Kidney (tissue), 14 donors: ENCODE measurements around the gene MYCBP2. TPM values are rescaled to one million over a fixed set of nuclear protein-coding genes. Genes with fewer than 3 reads are reported as not detected.

Experiments used
- DNase-seq, 5 donors: peaks; one replicate each; pipeline ENCODE4 v3.0.0-alpha.2; 2013 to 2020
- FAIRE-seq: peaks from 2 replicates; lab custom pipeline; 2012; peaks lifted over from hg19 to GRCh38; lab: Jason Lieb, UNC
- H3K27ac ChIP-seq, 2 donors: one replicate each; pipeline ENCODE4 v1.7.0; 2013; ENCODE audit warnings: low read depth in 2 of 2, low read length in 2 of 2, inconsistent platforms in 1 of 2
- H3K27me3 ChIP-seq: one replicate; pipeline ENCODE4 v1.7.1; 2013; ENCODE audit warnings: low read length, inconsistent platforms; ENCODE audit not compliant: control insufficient read depth, insufficient read depth
- H3K36me3 ChIP-seq, 3 donors: one replicate each; pipeline versions ENCODE4 v1.7.0 to v1.7.1; 2013; ENCODE audit warnings: low read length in 3 of 3, control low read depth in 1 of 3, inconsistent platforms in 1 of 3; ENCODE audit not compliant: insufficient read depth in 3 of 3, control insufficient read depth in 2 of 3
- H3K4me1 ChIP-seq, 3 donors: one replicate each; pipeline versions ENCODE4 v1.7.0 to v1.7.1; 2013; ENCODE audit warnings: low read length in 3 of 3, inconsistent platforms in 1 of 3, low read depth in 1 of 3; ENCODE audit not compliant: control insufficient read depth in 2 of 3, insufficient read depth in 2 of 3
- H3K4me3 ChIP-seq, 3 donors: one replicate each; pipeline versions ENCODE4 v1.7.0 to v1.8.1; 2013; ENCODE audit warnings: low read length in 3 of 3, control low read depth in 1 of 3, inconsistent platforms in 1 of 3
- H3K9ac ChIP-seq, 3 donors: one replicate each; pipeline versions ENCODE4 v1.7.0 to v1.7.1; 2013; ENCODE audit warnings: low read length in 3 of 3, control low read depth in 1 of 3, inconsistent platforms in 1 of 3
- H3K9me3 ChIP-seq, 3 donors: one replicate each; pipeline versions ENCODE4 v1.7.0 to v1.7.1; 2013; ENCODE audit warnings: low read length in 3 of 3, control low read depth in 1 of 3, inconsistent platforms in 1 of 3; ENCODE audit not compliant: control insufficient read depth in 2 of 3, insufficient read depth in 1 of 3
- intact Hi-C: fragments of 100-400 bp; cut with DNase I; formaldehyde crosslinking; loops from one replicate; pipeline ENCODE4 v1.11.1; 2022
- polyA plus RNA-seq: library from polyadenylated mRNA; stranded (reverse); fragments of 350-450 nt; fragmentation: Illumina TruSeq; extraction: RNeasy Lipid Tissue Mini Kit (QIAGEN cat#74804); gene quantifications from one replicate; pipeline ENCODE4 v1.2.3, GENCODE V29; 2014; ENCODE audit warnings: low read depth, low replicate concordance; ENCODE audit not compliant: insufficient read depth
- total RNA-seq: library from RNA; stranded (reverse); fragmentation: NEBNext Ultra II Directional; extraction: Animal tissue kit (Norgen Biotek cat#: 25700); gene quantifications from one replicate; pipeline ENCODE4 v1.2.1, GENCODE V29; 2021
- TF ChIP-seq, protein P1 (sequence below): IDR thresholded peaks from 3 replicates; pipeline ENCODE4 v1.5.1; 2012; ENCODE audit warnings: mild to moderate bottlenecking, moderate library complexity, borderline replicate concordance; ENCODE audit not compliant: insufficient read depth; ENCODE audit errors: extremely low read depth
- donor health status: control.
- donor health status: control.
- donor health status: control.
- donor health status: control.
- donor health status: control.
- donor health status: DM: yes; HTN: yes; CAD: no.
- donor health status: Normal renal cell carcinoma (clear cell type).

The MYCBP2 gene
- total and polyA plus RNA-seq, 2 donors from 2014 or later, result 14.5 to 96.4 TPM

DNA sequence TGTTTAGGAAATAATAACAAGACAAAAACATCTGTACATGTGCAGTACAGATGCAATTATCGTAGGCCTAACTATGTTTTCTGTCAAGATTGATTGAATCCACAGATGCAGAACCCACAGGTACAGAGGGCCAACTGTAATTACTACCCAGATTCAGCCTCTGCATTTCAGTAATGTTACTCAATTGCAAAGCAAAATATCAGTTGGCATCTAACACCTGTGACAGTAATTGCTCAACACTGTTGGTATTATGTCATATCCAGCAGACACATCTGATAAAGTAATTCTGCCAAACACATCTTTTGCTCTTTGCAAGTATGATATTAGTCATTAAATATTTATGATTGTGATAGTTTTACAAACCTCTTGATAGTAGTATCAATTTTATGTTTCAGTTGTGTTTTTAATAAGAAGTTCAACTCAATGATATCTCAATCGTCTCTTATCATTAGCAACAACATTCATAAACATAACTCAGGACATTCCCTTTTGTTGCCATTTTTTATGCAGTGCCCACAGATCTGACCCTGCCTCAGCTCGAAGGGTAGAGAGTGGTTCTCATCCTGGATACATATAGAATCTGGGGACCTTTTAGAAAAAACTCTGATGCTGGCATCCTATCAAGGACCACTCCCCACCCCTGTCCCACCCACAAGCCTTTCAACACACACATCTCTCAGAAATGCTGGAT, 104.7 kb downstream of the MYCBP2 start:
- TF ChIP-seq, protein P1, sequence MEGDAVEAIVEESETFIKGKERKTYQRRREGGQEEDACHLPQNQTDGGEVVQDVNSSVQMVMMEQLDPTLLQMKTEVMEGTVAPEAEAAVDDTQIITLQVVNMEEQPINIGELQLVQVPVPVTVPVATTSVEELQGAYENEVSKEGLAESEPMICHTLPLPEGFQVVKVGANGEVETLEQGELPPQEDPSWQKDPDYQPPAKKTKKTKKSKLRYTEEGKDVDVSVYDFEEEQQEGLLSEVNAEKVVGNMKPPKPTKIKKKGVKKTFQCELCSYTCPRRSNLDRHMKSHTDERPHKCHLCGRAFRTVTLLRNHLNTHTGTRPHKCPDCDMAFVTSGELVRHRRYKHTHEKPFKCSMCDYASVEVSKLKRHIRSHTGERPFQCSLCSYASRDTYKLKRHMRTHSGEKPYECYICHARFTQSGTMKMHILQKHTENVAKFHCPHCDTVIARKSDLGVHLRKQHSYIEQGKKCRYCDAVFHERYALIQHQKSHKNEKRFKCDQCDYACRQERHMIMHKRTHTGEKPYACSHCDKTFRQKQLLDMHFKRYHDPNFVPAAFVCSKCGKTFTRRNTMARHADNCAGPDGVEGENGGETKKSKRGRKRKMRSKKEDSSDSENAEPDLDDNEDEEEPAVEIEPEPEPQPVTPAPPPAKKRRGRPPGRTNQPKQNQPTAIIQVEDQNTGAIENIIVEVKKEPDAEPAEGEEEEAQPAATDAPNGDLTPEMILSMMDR, result no peak
- no peak overlapping the region for H3K27ac ChIP-seq
- no peak overlapping the region for H3K4me3 ChIP-seq
- no peak for DNase-seq
- no peaks in the 10 kb centered on the region for H3K4me1 ChIP-seq
- no peak overlapping the region for H3K9ac ChIP-seq
- H3K9me3 ChIP-seq, result no peaks in the 10 kb centered on the region
- FAIRE-seq, result no peak
- intact Hi-C loops, result no loop called here
- no peaks in the 10 kb centered on the region for H3K27me3 ChIP-seq
- H3K36me3 ChIP-seq, result peaks cover 0 to 8% (median 5%) of the 10 kb centered on the region in 3 donors

DNA sequence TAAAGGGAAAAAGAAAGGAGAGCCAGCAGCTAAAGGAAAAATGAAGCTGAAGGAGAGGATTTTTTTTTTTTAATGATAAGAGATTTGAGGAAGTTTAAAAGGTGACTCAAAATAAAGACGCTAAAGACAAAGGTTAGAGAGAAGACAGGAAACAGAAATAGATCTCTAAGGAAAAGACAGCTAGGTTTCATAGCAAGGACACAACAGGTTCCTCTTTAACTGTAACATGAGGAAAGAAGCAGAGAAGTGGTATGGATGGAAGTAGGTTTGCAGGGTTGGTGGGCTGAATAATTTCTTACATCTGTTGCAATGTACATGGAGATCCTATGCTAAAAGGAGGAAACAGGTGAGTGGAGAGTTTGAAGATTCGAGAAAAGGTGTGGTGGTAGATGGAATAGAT, 107.5 kb downstream of the MYCBP2 start:
- no peak overlapping the region for H3K9ac ChIP-seq
- H3K4me3 ChIP-seq, result no peak overlapping the region
- intact Hi-C loops, result no loop called here
- no peaks in the 10 kb centered on the region for H3K4me1 ChIP-seq
- FAIRE-seq (no peak), DNase-seq (no peak)
- TF ChIP-seq, protein P1, result no peak
- no peaks in the 10 kb centered on the region for H3K27me3 ChIP-seq
- no peaks in the 10 kb centered on the region for H3K9me3 ChIP-seq
- no peak overlapping the region for H3K27ac ChIP-seq
- H3K36me3 ChIP-seq, result peaks cover 0 to 8% (median 5%) of the 10 kb centered on the region in 3 donors

DNA sequence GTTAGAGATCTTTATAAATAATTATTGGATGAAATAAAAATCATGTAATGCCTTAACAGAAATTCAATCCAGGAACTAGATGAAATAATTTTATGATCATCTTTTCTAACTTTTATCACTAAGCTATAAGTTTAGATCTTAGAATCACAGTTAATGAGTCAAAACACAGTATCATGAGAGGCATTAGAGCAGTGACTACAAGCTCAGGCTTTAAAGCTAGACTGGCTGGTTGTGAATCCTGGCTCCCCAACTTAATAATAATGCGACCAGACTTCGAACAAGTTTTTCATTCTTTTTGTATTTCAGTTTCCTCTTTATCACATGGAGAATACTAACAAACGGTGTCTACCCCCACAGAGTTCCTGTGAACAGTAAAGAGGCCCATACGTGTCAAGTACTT, 108.6 kb downstream of the MYCBP2 start:
- intact Hi-C loops, result no loop called here
- no peak overlapping the region for H3K27ac ChIP-seq
- no peaks in the 10 kb centered on the region for H3K9me3 ChIP-seq
- H3K27me3 ChIP-seq, result no peaks in the 10 kb centered on the region
- DNase-seq, result no peak
- no peak overlapping the region for H3K4me3 ChIP-seq
- TF ChIP-seq, protein P1, result no peak
- H3K4me1 ChIP-seq, result no peaks in the 10 kb centered on the region
- H3K36me3 ChIP-seq, result peaks cover 0 to 8% (median 4%) of the 10 kb centered on the region in 3 donors
- H3K9ac ChIP-seq, result no peak overlapping the region
- FAIRE-seq, result no peak
